Measurements from ENCODE around the gene CATSPERZ. TPM values are rescaled to one million over a fixed set of nuclear protein-coding genes. Genes with fewer than 3 reads are reported as not detected.

Gene CATSPERZ
- polyA plus RNA-seq, 6 donors from 2014 or later: not detected

DNA sequence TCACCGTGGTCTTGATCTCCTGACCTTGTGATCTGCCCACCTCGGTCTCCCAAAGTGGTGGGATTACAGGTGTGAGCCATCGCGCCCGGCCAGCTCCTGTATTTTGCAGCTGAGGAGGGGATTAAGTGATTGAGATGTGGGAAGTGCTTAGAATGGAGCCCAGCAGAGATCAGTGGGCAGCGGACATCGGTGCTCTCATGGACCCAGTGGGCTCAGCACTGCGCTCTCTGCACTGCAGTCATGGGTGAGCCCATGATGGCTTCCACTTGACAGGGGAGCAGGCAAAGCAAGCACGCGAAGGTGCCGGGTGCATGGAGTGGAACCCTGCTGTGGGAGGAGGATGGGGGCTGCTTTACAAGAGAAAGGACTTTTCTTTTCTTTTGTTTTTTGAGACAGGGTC lies 30.7 kb downstream of the CATSPERZ start:
- no peak overlapping the region for H3K27ac Mint-ChIP-seq
- no peaks in the 10 kb centered on the region for H3K27me3 Mint-ChIP-seq
- DNase-seq (no peak), ATAC-seq (ENCODE audit: low read depth in 2 of 2) (no peak)
- peaks cover 15 to 25% (median 22%) of the 10 kb centered on the region in 3 donors for H3K4me1 Mint-ChIP-seq
- peaks cover 0 to 8% of the 10 kb centered on the region in 2 donors for H3K36me3 Mint-ChIP-seq
- H3K4me3 Mint-ChIP-seq: peak overlapping the region in 1 of 8 donors; percentile 72
- H3K9me3 Mint-ChIP-seq: no peaks in the 10 kb centered on the region

GRCh38 chr11:64331569-64332371 lies 31.6 kb downstream of the CATSPERZ start:
- peaks cover 15 to 25% (median 22%) of the 10 kb centered on the region in 3 donors for H3K4me1 Mint-ChIP-seq
- ATAC-seq (ENCODE audit: low read depth in 2 of 2) (peak; percentile 52 to 72), DNase-seq (peak; percentile 35)
- no peaks in the 10 kb centered on the region for H3K27me3 Mint-ChIP-seq
- peak overlapping the region in 3 of 6 donors; percentile 8 to 63 (median 63) for H3K27ac Mint-ChIP-seq
- peaks cover 0 to 4% of the 10 kb centered on the region in 2 donors for H3K36me3 Mint-ChIP-seq
- H3K4me3 Mint-ChIP-seq: peak overlapping the region in 2 of 8 donors; percentile 4 to 16
- no peaks in the 10 kb centered on the region for H3K9me3 Mint-ChIP-seq

- H3K36me3 Mint-ChIP-seq: no peaks in the 10 kb centered on the region
- ATAC-seq (ENCODE audit: low read depth in 2 of 2) (no peak), DNase-seq (no peak)
- H3K9me3 Mint-ChIP-seq: no peaks in the 10 kb centered on the region
- H3K4me1 Mint-ChIP-seq: peaks cover 22 to 35% (median 22%) of the 10 kb centered on the region in 3 donors
- H3K4me3 Mint-ChIP-seq: peak overlapping the region in 1 of 8 donors; percentile 29
- H3K27me3 Mint-ChIP-seq: no peaks in the 10 kb centered on the region
- peak overlapping the region in 2 of 6 donors; percentile 58 to 60 for H3K27ac Mint-ChIP-seq
These were observed 33.4 kb downstream of the CATSPERZ start for GRCh38 chr11:64333556-64333955.

DNA sequence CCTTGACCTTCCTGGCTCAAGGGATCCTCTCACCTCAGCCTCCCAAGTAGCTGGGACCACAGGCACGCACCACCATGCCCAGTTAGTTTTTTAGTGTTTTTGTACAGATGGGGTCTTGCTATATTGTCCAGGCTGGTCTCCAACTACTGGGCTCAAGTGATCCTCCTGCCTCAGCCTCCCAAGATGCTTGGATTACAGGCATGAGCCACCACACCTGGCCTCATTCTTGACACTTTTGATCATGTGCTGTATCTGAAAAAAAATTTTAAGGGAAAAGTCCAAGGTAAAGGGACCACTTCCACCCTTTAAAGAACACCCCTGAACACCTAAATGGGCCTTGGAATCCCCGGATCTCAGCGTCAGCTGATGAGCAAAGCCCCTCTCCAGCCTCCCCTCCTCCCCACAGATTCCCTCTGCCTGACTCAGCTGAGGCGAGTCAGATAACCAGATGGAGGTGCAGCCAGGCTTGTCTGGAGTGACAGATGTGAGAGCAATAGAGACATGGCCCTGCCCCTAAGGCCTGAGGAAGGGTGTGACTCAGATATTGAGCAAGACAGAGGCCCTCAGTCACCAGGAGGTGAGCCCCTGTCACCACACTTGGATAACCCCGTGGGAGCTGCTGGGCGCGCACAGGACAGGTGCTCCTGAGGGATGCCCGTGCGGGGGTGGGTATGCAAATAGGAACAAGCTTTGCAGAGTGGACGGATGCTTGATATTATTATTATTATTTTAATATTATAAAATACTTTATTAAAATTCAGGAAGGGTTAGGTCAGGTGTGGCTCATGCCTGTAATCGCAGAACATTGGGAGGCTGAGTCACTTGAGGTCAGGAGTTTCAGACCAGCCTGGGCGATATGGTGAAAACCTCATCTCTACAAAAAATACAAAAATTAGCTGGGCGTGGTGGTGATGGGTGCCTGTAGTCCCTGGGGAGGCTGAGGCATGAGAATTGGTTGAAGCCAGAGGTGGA lies 34.9 kb downstream of the CATSPERZ start:
- Mint-ChIP-seq H3K4me1 (peaks cover 33 to 44% (median 33%) of the 10 kb centered on the region in 3 donors), H3K36me3 (no peaks in the 10 kb centered on the region), H3K27ac (peak overlapping the region in 5 of 6 donors; percentile 30 to 94 (median 83)), H3K27me3 (no peaks in the 10 kb centered on the region), H3K4me3 (peak overlapping the region in 6 of 8 donors; percentile 44 to 77 (median 55)), H3K9me3 (no peaks in the 10 kb centered on the region)
- peak; percentile 45 for DNase-seq
- ATAC-seq (ENCODE audit: low read depth in 2 of 2): peak; percentile 32 to 42

GRCh38 chr11:64337538-64338249 lies 37.5 kb downstream of the CATSPERZ start:
- ATAC-seq (ENCODE audit: low read depth in 2 of 2) (no peak), DNase-seq (no peak)
- Mint-ChIP-seq H3K27me3 (no peaks in the 10 kb centered on the region), H3K4me1 (peaks cover 42 to 52% (median 47%) of the 10 kb centered on the region in 3 donors), H3K4me3 (peak overlapping the region in 3 of 8 donors; percentile 70 to 74 (median 70)), H3K9me3 (no peaks in the 10 kb centered on the region), H3K36me3 (no peaks in the 10 kb centered on the region), H3K27ac (peak overlapping the region in 5 of 6 donors; percentile 62 to 99 (median 85))

DNA sequence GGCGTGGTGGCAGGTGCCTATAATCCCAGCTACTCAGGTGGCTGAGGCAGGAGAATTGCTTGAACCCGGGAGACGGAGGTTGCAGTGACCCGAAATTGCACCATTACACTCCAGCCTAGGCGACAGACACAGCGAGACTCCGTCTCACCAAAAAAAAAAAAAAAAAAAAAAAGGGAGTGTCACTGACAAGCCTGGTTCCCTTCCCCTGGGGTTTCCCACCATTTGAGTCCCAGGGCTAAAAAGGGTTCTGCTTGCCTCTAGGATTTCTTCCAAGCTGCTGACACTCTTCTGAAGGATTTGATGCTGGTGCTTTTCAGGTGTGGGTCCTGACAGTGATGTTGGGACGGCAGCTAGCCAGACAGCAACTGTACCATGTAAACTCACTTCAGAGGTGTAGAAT lies 38.6 kb downstream of the CATSPERZ start:
- Mint-ChIP-seq H3K4me1 (peaks cover 42 to 52% (median 48%) of the 10 kb centered on the region in 3 donors), H3K9me3 (no peaks in the 10 kb centered on the region), H3K27me3 (no peaks in the 10 kb centered on the region), H3K27ac (peak overlapping the region; percentile 89 to 99 (median 98)), H3K4me3 (peak overlapping the region in 7 of 8 donors; percentile 42 to 97 (median 92)), H3K36me3 (no peaks in the 10 kb centered on the region)
- DNase-seq: no peak
- no peak for ATAC-seq (ENCODE audit: low read depth in 2 of 2)

DNA sequence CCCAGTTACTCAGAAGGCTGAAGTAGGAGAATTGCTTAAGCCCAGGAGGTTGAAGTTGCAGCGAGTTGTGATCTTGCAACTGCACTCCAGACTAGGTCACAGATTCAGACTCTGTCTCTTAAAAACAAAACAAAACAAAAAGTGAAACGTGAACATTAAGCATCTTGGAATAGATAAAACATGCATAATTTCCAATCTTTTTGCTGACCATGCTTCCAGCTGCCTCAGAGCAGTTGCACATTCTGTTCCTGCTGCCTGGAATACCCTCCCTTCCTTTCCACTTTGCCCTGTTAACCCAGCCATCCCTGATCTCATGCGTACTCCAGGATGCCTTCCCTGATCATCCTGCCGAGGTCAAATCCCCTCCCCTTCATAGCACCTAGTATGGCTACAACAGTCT lies 39.1 kb downstream of the CATSPERZ start:
- no peak for DNase-seq
- Mint-ChIP-seq H3K27ac (peak overlapping the region; percentile 98 to 99 (median 99)), H3K9me3 (no peaks in the 10 kb centered on the region), H3K27me3 (no peaks in the 10 kb centered on the region), H3K4me3 (peak overlapping the region; percentile 88 to 97 (median 94)), H3K36me3 (no peaks in the 10 kb centered on the region), H3K4me1 (peaks cover 42 to 52% (median 48%) of the 10 kb centered on the region in 3 donors)
- ATAC-seq (ENCODE audit: low read depth in 2 of 2): no peak

GRCh38 chr11:64339754-64340408 lies 39.7 kb downstream of the CATSPERZ start, which contains the start of gene CCDC88B:
TSS of gene CCDC88B (plus strand) at chr11:64340204. CDS start at chr11:64340267, 63 bp downstream.
- peak; percentile 88 to 90 for ATAC-seq (ENCODE audit: low read depth in 2 of 2)

DNA sequence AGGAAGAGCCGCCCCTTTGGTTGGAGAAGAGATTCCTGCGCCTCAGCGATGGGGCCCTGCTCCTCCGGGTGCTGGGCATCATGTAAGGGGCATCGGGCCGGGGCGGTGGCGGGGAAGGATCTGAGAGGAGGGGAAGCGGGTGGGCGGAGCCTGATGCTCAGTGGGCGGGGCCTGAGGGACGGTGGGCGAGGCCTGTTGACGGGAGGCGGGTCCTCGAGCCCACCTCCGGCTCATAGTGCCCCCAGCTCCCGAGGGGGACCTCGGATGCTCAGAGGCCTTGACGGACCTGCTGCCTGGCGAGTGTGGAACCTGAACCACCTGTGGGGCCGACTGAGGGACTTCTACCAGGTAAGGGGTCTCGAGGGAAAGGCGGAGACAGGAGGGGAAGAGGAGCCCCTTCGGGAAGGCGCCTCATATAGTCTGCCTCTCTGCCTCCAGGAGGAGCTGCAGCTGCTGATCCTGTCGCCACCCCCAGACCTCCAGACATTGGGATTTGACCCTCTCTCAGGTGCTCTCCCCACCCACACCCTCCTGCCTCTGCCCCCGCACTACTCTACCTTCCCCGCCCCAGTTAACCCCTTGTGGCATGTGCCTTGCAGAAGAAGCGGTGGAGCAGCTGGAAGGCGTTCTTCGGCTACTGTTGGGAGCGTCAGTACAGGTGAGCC lies 40.6 kb downstream of the CATSPERZ start:
- Mint-ChIP-seq H3K27ac (peak overlapping the region; percentile 98 to 99 (median 99)), H3K4me1 (peaks cover 39 to 49% (median 45%) of the 10 kb centered on the region in 3 donors)

More at GRCh38 chr11:64339754-64340408, 39.7 kb downstream of the CATSPERZ start, which contains the start of gene CCDC88B:
- H3K4me1 Mint-ChIP-seq: peaks cover 40 to 51% (median 48%) of the 10 kb centered on the region in 3 donors
- H3K36me3 Mint-ChIP-seq: no peaks in the 10 kb centered on the region
- H3K27ac Mint-ChIP-seq: peak within 1 kb of the TSS; percentile 98 to 99 (median 99)
- DNase-seq: peak; percentile 99
- no peaks in the 10 kb centered on the region for H3K9me3 Mint-ChIP-seq
- H3K27me3 Mint-ChIP-seq: no peaks in the 10 kb centered on the region
- peak within 1 kb of the TSS; percentile 88 to 97 (median 94) for H3K4me3 Mint-ChIP-seq

DNA sequence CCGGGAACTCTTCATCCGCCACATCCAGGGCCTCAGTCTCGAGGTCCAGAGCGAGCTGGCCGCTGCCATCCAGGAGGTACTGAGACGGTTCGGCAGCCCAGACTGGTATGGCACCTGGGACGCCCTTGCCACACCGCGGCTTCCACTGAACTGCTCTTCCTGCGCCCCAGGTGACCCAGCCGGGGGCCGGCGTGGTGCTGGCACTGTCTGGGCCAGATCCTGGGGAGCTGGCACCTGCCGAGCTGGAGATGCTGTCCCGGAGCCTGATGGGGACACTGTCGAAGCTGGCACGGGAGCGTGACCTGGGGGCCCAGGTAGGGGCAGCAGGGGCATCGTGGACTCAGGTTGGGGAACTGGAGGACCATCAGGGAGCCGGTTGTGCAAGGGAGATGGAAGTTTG lies 41.3 kb downstream of the CATSPERZ start:
- no peaks in the 10 kb centered on the region for H3K36me3 Mint-ChIP-seq
- H3K4me3 Mint-ChIP-seq: peak overlapping the region; percentile 88 to 97 (median 94)
- H3K4me1 Mint-ChIP-seq: peaks cover 42 to 49% (median 45%) of the 10 kb centered on the region in 3 donors
- H3K27me3 Mint-ChIP-seq: no peaks in the 10 kb centered on the region
- DNase-seq (no peak), ATAC-seq (ENCODE audit: low read depth in 2 of 2) (no peak)
- peak overlapping the region in 4 of 6 donors; percentile 73 to 99 (median 98) for H3K27ac Mint-ChIP-seq
- no peaks in the 10 kb centered on the region for H3K9me3 Mint-ChIP-seq

More for the DNA sequence above, 40.6 kb downstream of the CATSPERZ start:
- Mint-ChIP-seq H3K4me3 (peak overlapping the region; percentile 88 to 97 (median 94)), H3K9me3 (no peaks in the 10 kb centered on the region), H3K27me3 (no peaks in the 10 kb centered on the region), H3K36me3 (no peaks in the 10 kb centered on the region)
- peak; percentile 78 for DNase-seq
- ATAC-seq (ENCODE audit: low read depth in 2 of 2): peak; percentile 43 to 44

GRCh38 chr11:64341851-64342791 lies 42.0 kb downstream of the CATSPERZ start:
- Mint-ChIP-seq H3K4me1 (peaks cover 44 to 49% (median 46%) of the 10 kb centered on the region in 3 donors), H3K9me3 (no peaks in the 10 kb centered on the region), H3K27me3 (no peaks in the 10 kb centered on the region), H3K27ac (peak overlapping the region in 4 of 6 donors; percentile 15 to 99 (median 66)), H3K4me3 (peak overlapping the region in 7 of 8 donors; percentile 35 to 97 (median 92)), H3K36me3 (no peaks in the 10 kb centered on the region)
- ATAC-seq (ENCODE audit: low read depth in 2 of 2) (peak; percentile 24 to 32), DNase-seq (peak; percentile 81)

Measured in naive B cell (primary cell).